G401 (cell line): ENCODE measurements around the gene LRIG1. TPM values are rescaled to one million over a fixed set of nuclear protein-coding genes. Genes with fewer than 3 reads are reported as not detected.

ENCODE experiments used
- DNase-seq: peaks from one replicate; pipeline ENCODE4 v3.0.0-alpha.2; 2015; ENCODE audit warnings: low spot score
- in situ Hi-C: cut with HindIII; loops from 2 replicates; pipeline ENCODE4 v1.10.0; 2016; ENCODE audit warnings: low sequenced_read_pairs, mixed read lengths
- total RNA-seq: library from RNA; depleted of rRNA; stranded (reverse); fragments of >200 nt; shearing (Covaris generic); gene quantifications from 2 replicates; pipeline ENCODE4 v1.2.3, GENCODE V29; 2014

Gene LRIG1
- total RNA-seq, 1 experiment from 2014 or later, result 1.7 TPM

GRCh38 chr3:66453651-66454463 is 47.0 kb downstream of the LRIG1 start:
- peak; percentile 68 for DNase-seq
- in situ Hi-C loops, result no loop called here

GRCh38 chr3:66452303-66453011 is 48.4 kb downstream of the LRIG1 start:
- DNase-seq, result peak; percentile 37
- in situ Hi-C loops, result no loop called here

- DNase-seq, result no peak
- in situ Hi-C loops, result no loop called here
These were observed 49.1 kb downstream of the LRIG1 start for GRCh38 chr3:66451766-66452165.

- in situ Hi-C loops, result no loop called here
These were observed 50.3 kb downstream of the LRIG1 start for GRCh38 chr3:66450390-66451022.

GRCh38 chr3:66449411-66449974 is 51.3 kb downstream of the LRIG1 start:
- in situ Hi-C loops, result no loop called here
- peak; percentile 35 for DNase-seq

More at GRCh38 chr3:66450390-66451022, 50.3 kb downstream of the LRIG1 start:
- peak; percentile 92 for DNase-seq

GRCh38 chr3:66444146-66444644 is 56.6 kb downstream of the LRIG1 start:
- DNase-seq, result no peak
- in situ Hi-C loops, result no loop called here

- DNase-seq, result no peak
- in situ Hi-C loops, result no loop called here
These were observed 57.6 kb downstream of the LRIG1 start for GRCh38 chr3:66443118-66443803.

GRCh38 chr3:66442254-66443117 is 58.3 kb downstream of the LRIG1 start:
- in situ Hi-C loops, result no loop called here
- DNase-seq, result peak; percentile 63

- no peak for DNase-seq
- in situ Hi-C loops, result no loop called here
These were observed 59.1 kb downstream of the LRIG1 start for GRCh38 chr3:66441692-66442091.

- in situ Hi-C loops, result no loop called here
- peak; percentile 77 for DNase-seq
These were observed 59.7 kb downstream of the LRIG1 start for GRCh38 chr3:66441129-66441528.

- in situ Hi-C loops, result no loop called here
- DNase-seq, result no peak
These were observed 61.0 kb downstream of the LRIG1 start for GRCh38 chr3:66439666-66440344.

- in situ Hi-C loops, result no loop called here
- no peak for DNase-seq
These were observed 62.8 kb downstream of the LRIG1 start for GRCh38 chr3:66438046-66438445.

- in situ Hi-C loops, result no loop called here
These were observed 63.4 kb downstream of the LRIG1 start for GRCh38 chr3:66437341-66437929.

GRCh38 chr3:66435989-66436388 is 64.8 kb downstream of the LRIG1 start:
- in situ Hi-C loops, result no loop called here
- DNase-seq, result peak; percentile 67

More at GRCh38 chr3:66437341-66437929, 63.4 kb downstream of the LRIG1 start:
- no peak for DNase-seq

- DNase-seq, result no peak
- in situ Hi-C loops, result no loop called here
These were observed 66.1 kb downstream of the LRIG1 start for GRCh38 chr3:66434726-66435125.

GRCh38 chr3:66433522-66433782 is 67.4 kb downstream of the LRIG1 start:
- in situ Hi-C loops, result no loop called here
- no peak for DNase-seq

- DNase-seq, result no peak
- in situ Hi-C loops, result no loop called here
These were observed 67.9 kb downstream of the LRIG1 start for GRCh38 chr3:66432767-66433521.
